SK-N-SH treated with all-trans-retinoic acid at 6 μM for 48 hours (cell line): ENCODE data around the gene PPFIBP1.

Experiments used
- ATAC-seq: fragments of 200-7000 bp; cut with Tn5 transposase; 3 replicates; pipeline ENCODE4 v1.9.1; 2020; ENCODE audit warnings: mild to moderate bottlenecking, moderate library complexity
- ARNTL ChIP-seq: fragments of 450-650 bp; formaldehyde crosslinking; IDR thresholded peaks from 2 replicates; pipeline ENCODE4 v1.5.0; 2020; ENCODE audit warnings: low read depth, mild to moderate bottlenecking, moderate library complexity, borderline replicate concordance
- BACH2 ChIP-seq: fragments of 250-450 bp; sonication (Bioruptor Pico); IDR thresholded peaks from 2 replicates; pipeline ENCODE4 v1.9.0; 2021; ENCODE audit warnings: mild to moderate bottlenecking, borderline replicate concordance
- CREB5 ChIP-seq: fragments of 250-450 bp; sonication (Bioruptor Pico); IDR thresholded peaks from 2 replicates; pipeline ENCODE4 v1.5.1; 2020; ENCODE audit warnings: low read depth, mild to moderate bottlenecking, moderate library complexity
- CSDC2 ChIP-seq: fragments of 250-450 bp; sonication (Bioruptor Pico); IDR thresholded peaks from 2 replicates; pipeline ENCODE4 v1.5.0; 2020; ENCODE audit warnings: mild to moderate bottlenecking, moderate library complexity
- CSRNP3 ChIP-seq: fragments of 250-450 bp; sonication (Bioruptor Pico); IDR thresholded peaks from 2 replicates; pipeline ENCODE4 v1.5.1; 2021; ENCODE audit warnings: mild to moderate bottlenecking, moderate library complexity
- ESRRG ChIP-seq: fragments of 250-450 bp; sonication (Bioruptor Pico); IDR thresholded peaks from 2 replicates; pipeline ENCODE4 v1.6.1; 2021; ENCODE audit warnings: mild to moderate bottlenecking
- GLIS3 ChIP-seq: fragments of 250-450 bp; sonication (Bioruptor Pico); IDR thresholded peaks from 2 replicates; pipeline ENCODE4 v1.5.0; 2020; ENCODE audit warnings: mild to moderate bottlenecking, moderate library complexity
- OSR1 ChIP-seq: fragments of 250-450 bp; sonication (Bioruptor Pico); IDR thresholded peaks from 2 replicates; pipeline ENCODE4 v1.8.0; 2022; ENCODE audit warnings: moderate library complexity, mild to moderate bottlenecking, inconsistent platforms
- PATZ1 ChIP-seq: fragments of 250-450 bp; sonication (Bioruptor Pico); IDR thresholded peaks from 2 replicates; pipeline ENCODE4 v1.8.0; 2020; ENCODE audit warnings: mild to moderate bottlenecking, moderate library complexity, borderline replicate concordance
- POU6F1 ChIP-seq: fragments of 250-450 bp; sonication (Bioruptor Pico); IDR thresholded peaks from 2 replicates; pipeline ENCODE4 v1.8.0; 2021; ENCODE audit warnings: low read depth, mild to moderate bottlenecking, moderate library complexity, borderline replicate concordance
- PPARA ChIP-seq: fragments of 250-450 bp; sonication (Bioruptor Pico); IDR thresholded peaks from 2 replicates; pipeline ENCODE4 v1.5.0; 2020; ENCODE audit warnings: mild to moderate bottlenecking, borderline replicate concordance
- RARB ChIP-seq: fragments of 250-450 bp; sonication (Bioruptor Pico); IDR thresholded peaks from 2 replicates; pipeline ENCODE4 v1.8.0; 2021; ENCODE audit warnings: mild to moderate bottlenecking, moderate library complexity
- SNAI2 ChIP-seq: fragments of 250-450 bp; sonication (Bioruptor Pico); IDR thresholded peaks from 2 replicates; pipeline ENCODE4 v1.5.0; 2020; ENCODE audit warnings: mild to moderate bottlenecking, moderate library complexity
- TCF4 ChIP-seq: fragments of 250-450 bp; sonication (Bioruptor Pico); IDR thresholded peaks from 2 replicates; pipeline ENCODE4 v1.8.0; 2021; ENCODE audit warnings: mild to moderate bottlenecking, moderate library complexity, borderline replicate concordance
- TOX ChIP-seq: fragments of 250-450 bp; sonication (Bioruptor Pico); IDR thresholded peaks from 2 replicates; pipeline ENCODE4 v1.8.0; 2021; ENCODE audit warnings: mild to moderate bottlenecking, moderate library complexity, borderline replicate concordance
- ZC3H10 ChIP-seq: fragments of 250-450 bp; sonication (Bioruptor Pico); IDR thresholded peaks from 2 replicates; pipeline ENCODE4 v1.5.1; 2021; ENCODE audit warnings: mild to moderate bottlenecking, moderate library complexity
- ZFP3 ChIP-seq: fragments of 250-450 bp; sonication (Bioruptor Pico); IDR thresholded peaks from 2 replicates; pipeline ENCODE4 v1.5.0; 2020; ENCODE audit warnings: mild to moderate bottlenecking, moderate library complexity
- ZNF565 ChIP-seq: fragments of 450-650 bp; formaldehyde crosslinking; conservative IDR thresholded peaks from 2 replicates; pipeline ENCODE4 v1.5.0; 2020; ENCODE audit warnings: low read depth, mild to moderate bottlenecking, moderate library complexity
- ZNF70 ChIP-seq: fragments of 450-650 bp; formaldehyde crosslinking; IDR thresholded peaks from 2 replicates; pipeline ENCODE4 v1.5.0; 2020; ENCODE audit warnings: mild to moderate bottlenecking, moderate library complexity
- ZNF8 ChIP-seq: fragments of 450-650 bp; formaldehyde crosslinking; IDR thresholded peaks from 2 replicates; pipeline ENCODE4 v1.5.0; 2020; ENCODE audit warnings: mild to moderate bottlenecking, moderate library complexity
- TF ChIP-seq, protein P1 (sequence below): fragments of 250-450 bp; sonication (Bioruptor Pico); IDR thresholded peaks from 2 replicates; pipeline ENCODE4 v1.5.0; 2020; ENCODE audit warnings: mild to moderate bottlenecking, moderate library complexity

Gene PPFIBP1

DNA sequence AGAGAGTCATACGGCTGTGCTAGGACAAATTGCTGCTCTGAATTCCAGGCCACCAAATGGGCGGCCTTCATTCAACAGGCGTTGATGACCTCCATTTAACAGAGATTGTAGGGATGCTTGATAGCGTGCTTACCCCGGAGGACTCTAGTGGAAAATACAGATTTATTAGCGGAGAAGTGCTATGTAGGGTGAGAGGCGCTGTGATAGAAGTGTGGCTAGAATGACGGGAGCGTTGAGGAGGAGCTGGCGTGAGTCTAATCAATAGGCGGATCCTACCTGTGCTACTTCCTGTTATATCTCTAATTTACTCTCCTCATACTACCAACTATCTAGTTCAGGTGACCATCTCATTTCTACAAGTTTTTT, 187.3 kb downstream of the PPFIBP1 start:
- TF ChIP-seq RARB (CRISPR knock-in tag) (no peak), ZFP3 (CRISPR knock-in tag) (no peak), PPARA (CRISPR knock-in tag) (no peak), PATZ1 (no peak), POU6F1 (CRISPR knock-in tag) (no peak), ARNTL (CRISPR knock-in tag) (no peak), SNAI2 (no peak), OSR1 (CRISPR knock-in tag) (no peak), TOX (CRISPR knock-in tag) (no peak), CSDC2 (CRISPR knock-in tag) (no peak), CSRNP3 (CRISPR knock-in tag) (no peak), ZNF8 (CRISPR knock-in tag) (no peak), ESRRG (CRISPR knock-in tag) (no peak), ZNF565 (CRISPR knock-in tag) (no peak), CREB5 (CRISPR knock-in tag) (no peak), ZNF70 (no peak), BACH2 (CRISPR knock-in tag) (no peak), GLIS3 (CRISPR knock-in tag) (no peak), ZC3H10 (no peak)
- TF ChIP-seq, protein P1, sequence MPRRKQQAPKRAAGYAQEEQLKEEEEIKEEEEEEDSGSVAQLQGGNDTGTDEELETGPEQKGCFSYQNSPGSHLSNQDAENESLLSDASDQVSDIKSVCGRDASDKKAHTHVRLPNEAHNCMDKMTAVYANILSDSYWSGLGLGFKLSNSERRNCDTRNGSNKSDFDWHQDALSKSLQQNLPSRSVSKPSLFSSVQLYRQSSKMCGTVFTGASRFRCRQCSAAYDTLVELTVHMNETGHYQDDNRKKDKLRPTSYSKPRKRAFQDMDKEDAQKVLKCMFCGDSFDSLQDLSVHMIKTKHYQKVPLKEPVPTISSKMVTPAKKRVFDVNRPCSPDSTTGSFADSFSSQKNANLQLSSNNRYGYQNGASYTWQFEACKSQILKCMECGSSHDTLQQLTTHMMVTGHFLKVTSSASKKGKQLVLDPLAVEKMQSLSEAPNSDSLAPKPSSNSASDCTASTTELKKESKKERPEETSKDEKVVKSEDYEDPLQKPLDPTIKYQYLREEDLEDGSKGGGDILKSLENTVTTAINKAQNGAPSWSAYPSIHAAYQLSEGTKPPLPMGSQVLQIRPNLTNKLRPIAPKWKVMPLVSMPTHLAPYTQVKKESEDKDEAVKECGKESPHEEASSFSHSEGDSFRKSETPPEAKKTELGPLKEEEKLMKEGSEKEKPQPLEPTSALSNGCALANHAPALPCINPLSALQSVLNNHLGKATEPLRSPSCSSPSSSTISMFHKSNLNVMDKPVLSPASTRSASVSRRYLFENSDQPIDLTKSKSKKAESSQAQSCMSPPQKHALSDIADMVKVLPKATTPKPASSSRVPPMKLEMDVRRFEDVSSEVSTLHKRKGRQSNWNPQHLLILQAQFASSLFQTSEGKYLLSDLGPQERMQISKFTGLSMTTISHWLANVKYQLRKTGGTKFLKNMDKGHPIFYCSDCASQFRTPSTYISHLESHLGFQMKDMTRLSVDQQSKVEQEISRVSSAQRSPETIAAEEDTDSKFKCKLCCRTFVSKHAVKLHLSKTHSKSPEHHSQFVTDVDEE, result no peak
- TF ChIP-seq, all 23 proteins: peak for 0
- ATAC-seq, result peak; percentile 2

DNA sequence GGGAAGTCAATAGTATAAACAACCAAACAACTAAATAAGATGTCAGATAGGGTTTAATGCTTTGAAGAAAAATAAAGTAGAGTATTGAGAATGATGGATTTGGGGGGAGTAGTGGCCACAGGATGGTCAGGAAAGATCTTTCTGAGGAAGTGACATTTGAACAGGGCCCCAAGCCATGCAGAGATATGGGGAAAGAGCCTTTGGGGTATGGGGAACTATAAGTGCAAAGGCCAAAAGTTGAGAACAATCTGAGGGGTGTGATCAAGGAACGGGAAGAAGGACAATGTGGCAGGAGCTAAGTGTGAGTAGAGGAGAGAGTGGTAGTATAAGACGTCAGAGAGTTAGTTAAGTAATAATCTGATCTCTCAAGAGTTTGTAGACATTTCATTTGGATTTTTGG, 188.0 kb downstream of the PPFIBP1 start:
- TF ChIP-seq CSRNP3 (CRISPR knock-in tag) (no peak), ZFP3 (CRISPR knock-in tag) (no peak), ZC3H10 (no peak), BACH2 (CRISPR knock-in tag) (no peak), ARNTL (CRISPR knock-in tag) (no peak), CREB5 (CRISPR knock-in tag) (no peak), OSR1 (CRISPR knock-in tag) (no peak), PPARA (CRISPR knock-in tag) (no peak), TCF4 (CRISPR knock-in tag) (no peak), POU6F1 (CRISPR knock-in tag) (no peak), ZNF565 (CRISPR knock-in tag) (no peak), ZNF70 (no peak), GLIS3 (CRISPR knock-in tag) (no peak), ZNF8 (CRISPR knock-in tag) (no peak), SNAI2 (no peak), PATZ1 (no peak)
- TF ChIP-seq, all 23 proteins: peak for 0
- ATAC-seq, result no peak
